Naive B cell (primary cell): Measurements from ENCODE around the gene DTNBP1. TPM values are rescaled to one million over a fixed set of nuclear protein-coding genes. Genes with fewer than 3 reads are reported as not detected.

Source experiments
- ATAC-seq, 2 donors: fragments of 150-1000 bp; cut with Tn5 transposase; 2 replicates each; pipeline ENCODE4 v1.10.0; 2021; ENCODE audit warnings: low read depth in 2 of 2, mild to moderate bottlenecking in 2 of 2, moderate library complexity in 2 of 2
- DNase-seq: peaks from one replicate; pipeline ENCODE4 v3.0.0; 2022
- H3K27ac Mint-ChIP-seq, 6 donors: one replicate each; pipeline ENCODE4 v1.8.0; 2020 to 2022; ENCODE audit warnings: mild to moderate bottlenecking in 6 of 6, mixed read lengths in 6 of 6, moderate library complexity in 5 of 6, inconsistent platforms in 2 of 6
- H3K27me3 Mint-ChIP-seq, 3 donors: one replicate each; pipeline ENCODE4 v1.8.0; 2021 to 2022; ENCODE audit warnings: mixed read lengths in 3 of 3, mild to moderate bottlenecking in 1 of 3
- H3K36me3 Mint-ChIP-seq, 2 donors: one replicate each; pipeline ENCODE4 v1.8.0; 2020 to 2022; ENCODE audit warnings: mixed read lengths in 2 of 2, inconsistent platforms in 1 of 2, mild to moderate bottlenecking in 1 of 2
- H3K4me1 Mint-ChIP-seq, 3 donors: one replicate each; pipeline ENCODE4 v1.8.0; 2020 to 2022; ENCODE audit warnings: mixed read lengths in 3 of 3, inconsistent platforms in 1 of 3, mild to moderate bottlenecking in 1 of 3, moderate library complexity in 1 of 3
- H3K4me3 Mint-ChIP-seq, 8 donors: one replicate each; pipeline ENCODE4 v1.8.0; 2020 to 2022; ENCODE audit warnings: mild to moderate bottlenecking in 8 of 8, mixed read lengths in 8 of 8, moderate library complexity in 8 of 8, inconsistent platforms in 2 of 8
- H3K9me3 Mint-ChIP-seq, 7 donors: one replicate each; pipeline ENCODE4 v1.8.0; 2020 to 2022; ENCODE audit warnings: mixed read lengths in 7 of 7, mild to moderate bottlenecking in 5 of 7, inconsistent platforms in 2 of 7, moderate library complexity in 1 of 7
- polyA plus RNA-seq, 6 donors: library from polyadenylated mRNA; unstranded; fragments of 300-500 nt; fragmentation: Illumina TruSeq; gene quantifications; one replicate each; pipeline ENCODE4 v1.2.3, GENCODE V29; 2021; ENCODE audit warnings: low read depth in 6 of 6

The DTNBP1 gene
- polyA plus RNA-seq, 6 donors from 2014 or later, result 60.2 to 108 (median 77.4) TPM

GRCh38 chr6:15572296-15573016 lies 90.4 kb downstream of the DTNBP1 start:
- Mint-ChIP-seq H3K4me1 (peaks cover 38 to 58% (median 51%) of the 10 kb centered on the region in 3 donors), H3K27ac (peak overlapping the region in 1 of 6 donors; percentile 11), H3K9me3 (no peaks in the 10 kb centered on the region), H3K27me3 (no peaks in the 10 kb centered on the region), H3K36me3 (peaks cover 7 to 10% of the 10 kb centered on the region in 2 donors), H3K4me3 (no peak overlapping the region)
- DNase-seq (no peak), ATAC-seq (no peak)

- Mint-ChIP-seq H3K36me3 (peaks cover 0 to 5% of the 10 kb centered on the region in 2 donors), H3K9me3 (no peaks in the 10 kb centered on the region), H3K27me3 (no peaks in the 10 kb centered on the region), H3K4me1 (peaks cover 25 to 49% (median 41%) of the 10 kb centered on the region in 3 donors), H3K27ac (no peak overlapping the region), H3K4me3 (no peak overlapping the region)
- ATAC-seq (no peak), DNase-seq (no peak)
Measured at GRCh38 chr6:15570171-15570570, 92.7 kb downstream of the DTNBP1 start.

GRCh38 chr6:15569035-15569995 lies 93.5 kb downstream of the DTNBP1 start:
- no peaks in the 10 kb centered on the region for H3K9me3 Mint-ChIP-seq
- DNase-seq, result no peak
- no peaks in the 10 kb centered on the region for H3K27me3 Mint-ChIP-seq
- no peak for ATAC-seq
- peaks cover 20 to 49% (median 40%) of the 10 kb centered on the region in 3 donors for H3K4me1 Mint-ChIP-seq
- peaks cover 0 to 3% of the 10 kb centered on the region in 2 donors for H3K36me3 Mint-ChIP-seq
- no peak overlapping the region for H3K4me3 Mint-ChIP-seq
- peak overlapping the region in 5 of 6 donors; percentile 18 to 69 (median 32) for H3K27ac Mint-ChIP-seq

GRCh38 chr6:15562977-15563376 lies 99.9 kb downstream of the DTNBP1 start:
- Mint-ChIP-seq H3K4me1 (peaks cover 26 to 56% (median 44%) of the 10 kb centered on the region in 3 donors), H3K27me3 (no peaks in the 10 kb centered on the region), H3K27ac (peak overlapping the region in 1 of 6 donors; percentile 16), H3K9me3 (no peaks in the 10 kb centered on the region), H3K36me3 (peaks cover 0 to 7% of the 10 kb centered on the region in 2 donors), H3K4me3 (no peak overlapping the region)
- ATAC-seq, result no peak
- no peak for DNase-seq

- DNase-seq (no peak), ATAC-seq (no peak)
- H3K4me3 Mint-ChIP-seq, result no peak overlapping the region
- H3K27ac Mint-ChIP-seq, result no peak overlapping the region
- no peaks in the 10 kb centered on the region for H3K9me3 Mint-ChIP-seq
- H3K4me1 Mint-ChIP-seq, result peaks cover 28 to 55% (median 44%) of the 10 kb centered on the region in 3 donors
- peaks cover 0 to 7% of the 10 kb centered on the region in 2 donors for H3K36me3 Mint-ChIP-seq
- no peaks in the 10 kb centered on the region for H3K27me3 Mint-ChIP-seq
Measured at GRCh38 chr6:15561447-15562199, 101.2 kb downstream of the DTNBP1 start.

- Mint-ChIP-seq H3K36me3 (peaks cover 0 to 7% of the 10 kb centered on the region in 2 donors), H3K27ac (peak overlapping the region in 2 of 6 donors; percentile 39 to 42), H3K4me3 (no peak overlapping the region), H3K27me3 (no peaks in the 10 kb centered on the region), H3K9me3 (no peaks in the 10 kb centered on the region), H3K4me1 (peaks cover 30 to 58% (median 46%) of the 10 kb centered on the region in 3 donors)
- no peak for DNase-seq
- no peak for ATAC-seq
Measured at GRCh38 chr6:15560713-15561112, 102.1 kb downstream of the DTNBP1 start.

GRCh38 chr6:15557174-15557573 lies 105.7 kb downstream of the DTNBP1 start:
- no peak overlapping the region for H3K4me3 Mint-ChIP-seq
- peak overlapping the region in 5 of 6 donors; percentile 41 to 86 (median 65) for H3K27ac Mint-ChIP-seq
- peaks cover 45 to 59% (median 57%) of the 10 kb centered on the region in 3 donors for H3K4me1 Mint-ChIP-seq
- ATAC-seq (no peak), DNase-seq (no peak)
- no peaks in the 10 kb centered on the region for H3K36me3 Mint-ChIP-seq
- H3K9me3 Mint-ChIP-seq, result no peaks in the 10 kb centered on the region
- no peaks in the 10 kb centered on the region for H3K27me3 Mint-ChIP-seq

GRCh38 chr6:15556711-15557110 lies 106.1 kb downstream of the DTNBP1 start:
- Mint-ChIP-seq H3K9me3 (no peaks in the 10 kb centered on the region), H3K4me1 (peaks cover 49 to 62% (median 60%) of the 10 kb centered on the region in 3 donors), H3K4me3 (no peak overlapping the region), H3K36me3 (no peaks in the 10 kb centered on the region), H3K27ac (peak overlapping the region; percentile 41 to 86 (median 62)), H3K27me3 (no peaks in the 10 kb centered on the region)
- no peak for ATAC-seq
- no peak for DNase-seq

- H3K36me3 Mint-ChIP-seq, result no peaks in the 10 kb centered on the region
- H3K27ac Mint-ChIP-seq, result peak overlapping the region; percentile 0 to 91 (median 62)
- H3K27me3 Mint-ChIP-seq, result no peaks in the 10 kb centered on the region
- peaks cover 54 to 66% (median 62%) of the 10 kb centered on the region in 3 donors for H3K4me1 Mint-ChIP-seq
- DNase-seq, result no peak
- no peaks in the 10 kb centered on the region for H3K9me3 Mint-ChIP-seq
- no peak for ATAC-seq
- H3K4me3 Mint-ChIP-seq, result no peak overlapping the region
Measured at GRCh38 chr6:15555101-15556038, 107.5 kb downstream of the DTNBP1 start.

GRCh38 chr6:15554728-15555100 lies 108.1 kb downstream of the DTNBP1 start:
- no peaks in the 10 kb centered on the region for H3K27me3 Mint-ChIP-seq
- ATAC-seq (no peak), DNase-seq (no peak)
- H3K27ac Mint-ChIP-seq, result peak overlapping the region; percentile 2 to 94 (median 85)
- H3K36me3 Mint-ChIP-seq, result no peaks in the 10 kb centered on the region
- no peaks in the 10 kb centered on the region for H3K9me3 Mint-ChIP-seq
- H3K4me3 Mint-ChIP-seq, result no peak overlapping the region
- peaks cover 54 to 67% (median 63%) of the 10 kb centered on the region in 3 donors for H3K4me1 Mint-ChIP-seq

GRCh38 chr6:15553736-15554294 lies 109.0 kb downstream of the DTNBP1 start:
- Mint-ChIP-seq H3K9me3 (no peaks in the 10 kb centered on the region), H3K27me3 (no peaks in the 10 kb centered on the region), H3K4me3 (peak overlapping the region in 1 of 8 donors; percentile 21), H3K4me1 (peaks cover 50 to 72% (median 64%) of the 10 kb centered on the region in 3 donors), H3K27ac (peak overlapping the region; percentile 81 to 94 (median 89)), H3K36me3 (no peaks in the 10 kb centered on the region)
- DNase-seq (no peak), ATAC-seq (no peak)

GRCh38 chr6:15553031-15553430 lies 109.8 kb downstream of the DTNBP1 start:
- Mint-ChIP-seq H3K36me3 (no peaks in the 10 kb centered on the region), H3K4me1 (peaks cover 54 to 76% (median 69%) of the 10 kb centered on the region in 3 donors), H3K27me3 (no peaks in the 10 kb centered on the region), H3K4me3 (peak overlapping the region in 1 of 8 donors; percentile 3), H3K9me3 (no peaks in the 10 kb centered on the region), H3K27ac (peak overlapping the region; percentile 22 to 96 (median 87))
- no peak for ATAC-seq
- DNase-seq, result no peak
